HEK293 (cell line): ENCODE results near the gene SHISA9.

Experiments used
- CTCF ChIA-PET: fragments of 350-600 bp; formaldehyde crosslinking; extraction: SDS; loops from one replicate; lab custom pipeline; 2021; ENCODE audit warnings: antibody characterized with exemption; lab: Yijun Ruan, JAX
- POLR2A ChIA-PET: fragments of 300-600 bp; formaldehyde crosslinking; extraction: SDS; loops from one replicate; lab custom pipeline; 2020; ENCODE audit warnings: antibody characterized with exemption, inconsistent platforms; lab: Yijun Ruan, JAX
- H3K27ac ChIP-seq: fragments of 200-500 bp; sonication (Bioruptor generic); 2 replicates; pipeline ENCODE4 v1.5.1; 2014; ENCODE audit warnings: low read depth, low read length, control low read depth, inconsistent platforms; ENCODE audit errors: extremely low read depth
- H3K36me3 ChIP-seq, 2 experiments: fragments of 200-500 bp in 1 of 2; sonication (Bioruptor generic) in 1 of 2; 1 replicate in 1 of 2; 2 replicates in 1 of 2; pipeline ENCODE4 v1.5.1; 2014 to 2017; ENCODE audit warnings: inconsistent platforms in 2 of 2, low read length in 2 of 2; ENCODE audit not compliant: control insufficient read depth in 2 of 2, insufficient read depth in 1 of 2
- H3K4me1 ChIP-seq: fragments of 200-500 bp; sonication (Bioruptor generic); 2 replicates; pipeline ENCODE4 v1.5.1; 2014; ENCODE audit warnings: mild to moderate bottlenecking, low read length, inconsistent platforms; ENCODE audit not compliant: control insufficient read depth, insufficient read depth
- H3K4me3 ChIP-seq: 2 replicates; pipeline ENCODE4 v1.5.1; 2011; ENCODE audit warnings: low read depth, mild to moderate bottlenecking, control low read depth, low read length, moderate library complexity
- H3K9me3 ChIP-seq: fragments of 200-500 bp; sonication (Bioruptor generic); 2 replicates; pipeline ENCODE4 v1.5.1; 2014; ENCODE audit warnings: low read depth, low read length, inconsistent platforms; ENCODE audit not compliant: control insufficient read depth, insufficient read depth
- FEZF1 ChIP-seq: fragments of 450-650 bp; formaldehyde crosslinking; IDR thresholded peaks from 2 replicates; pipeline ENCODE4 v1.5.1; 2016; ENCODE audit warnings: missing biosample characterization, missing genetic modification characterization
- PRDM1 ChIP-seq: fragments of 450-650 bp; formaldehyde crosslinking; IDR thresholded peaks from 2 replicates; pipeline ENCODE4; 2016; ENCODE audit warnings: missing biosample characterization, missing genetic modification characterization
- PRDM6 ChIP-seq: fragments of 450-650 bp; formaldehyde crosslinking; IDR thresholded peaks from 2 replicates; pipeline ENCODE4 v1.5.1; 2017; ENCODE audit warnings: missing biosample characterization, missing genetic modification characterization
- REPIN1 ChIP-seq: fragments of 450-650 bp; formaldehyde crosslinking; IDR thresholded peaks from 2 replicates; pipeline ENCODE4 v1.5.1; 2017; ENCODE audit warnings: missing biosample characterization, missing genetic modification characterization, low read depth
- SP3 ChIP-seq: fragments of 450-650 bp; formaldehyde crosslinking; IDR thresholded peaks from 2 replicates; pipeline ENCODE4 v1.5.1; 2016; ENCODE audit warnings: missing biosample characterization, missing genetic modification characterization
- TRIM28 ChIP-seq: IDR thresholded peaks from 2 replicates; pipeline ENCODE4 v1.6.1; 2011; ENCODE audit warnings: low read length, control low read depth, borderline replicate concordance
- ZBTB6 ChIP-seq: fragments of 450-650 bp; formaldehyde crosslinking; IDR thresholded peaks from 2 replicates; pipeline ENCODE4 v1.5.1; 2017; ENCODE audit warnings: missing biosample characterization, missing genetic modification characterization
- ZFP3 ChIP-seq: fragments of 450-650 bp; formaldehyde crosslinking; IDR thresholded peaks from 2 replicates; pipeline ENCODE4 v1.5.1; 2016; ENCODE audit warnings: low read depth, missing biosample characterization, missing genetic modification characterization
- ZNF155 ChIP-seq: fragments of 450-650 bp; formaldehyde crosslinking; IDR thresholded peaks from 2 replicates; pipeline ENCODE4 v1.5.1; 2016; ENCODE audit warnings: missing biosample characterization, missing genetic modification characterization
- ZNF169 ChIP-seq: fragments of 450-650 bp; formaldehyde crosslinking; IDR thresholded peaks from 2 replicates; pipeline ENCODE4 v1.5.1; 2016; ENCODE audit warnings: missing biosample characterization, missing genetic modification characterization
- ZNF223 ChIP-seq: fragments of 450-650 bp; formaldehyde crosslinking; IDR thresholded peaks from 2 replicates; pipeline ENCODE4 v1.5.1; 2016; ENCODE audit warnings: missing biosample characterization, missing genetic modification characterization
- ZNF26 ChIP-seq: fragments of 450-650 bp; formaldehyde crosslinking; IDR thresholded peaks from 2 replicates; pipeline ENCODE4 v1.5.1; 2016; ENCODE audit warnings: missing biosample characterization, missing genetic modification characterization
- ZNF274 ChIP-seq, 2 experiments: fragments of 200-500 bp in 1 of 2; fragments of 450-650 bp in 1 of 2; sonication (Bioruptor generic) in 1 of 2; formaldehyde crosslinking in 1 of 2; IDR thresholded peaks; 2 replicates each; pipeline versions ENCODE4 v1.5.1 to v1.6.1; 2014 to 2016; ENCODE audit warnings: borderline replicate concordance in 1 of 2, inconsistent platforms in 1 of 2, low read length in 1 of 2, missing biosample characterization in 1 of 2, missing genetic modification characterization in 1 of 2
- ZNF354C ChIP-seq: fragments of 450-650 bp; formaldehyde crosslinking; IDR thresholded peaks from 2 replicates; pipeline ENCODE4 v1.5.1; 2016; ENCODE audit warnings: missing biosample characterization, missing genetic modification characterization, low read depth, borderline replicate concordance
- ZNF610 ChIP-seq: fragments of 450-650 bp; formaldehyde crosslinking; IDR thresholded peaks from 2 replicates; pipeline ENCODE4 v1.5.1; 2016; ENCODE audit warnings: missing biosample characterization, missing genetic modification characterization, borderline replicate concordance
- ZNF654 ChIP-seq: fragments of 450-650 bp; formaldehyde crosslinking; IDR thresholded peaks from 2 replicates; pipeline ENCODE4 v1.5.1; 2016; ENCODE audit warnings: low read depth, missing biosample characterization, missing genetic modification characterization
- ZNF658 ChIP-seq: fragments of 450-650 bp; formaldehyde crosslinking; IDR thresholded peaks from 2 replicates; pipeline ENCODE4; 2016; ENCODE audit warnings: missing biosample characterization, missing genetic modification characterization
- ZNF707 ChIP-seq: fragments of 450-650 bp; formaldehyde crosslinking; IDR thresholded peaks from 2 replicates; pipeline ENCODE4 v1.5.1; 2016; ENCODE audit warnings: missing biosample characterization, missing genetic modification characterization
- ZNF747 ChIP-seq: fragments of 450-650 bp; formaldehyde crosslinking; IDR thresholded peaks from 2 replicates; pipeline ENCODE4 v1.5.1; 2016; ENCODE audit warnings: missing biosample characterization, missing genetic modification characterization
- ZNF76 ChIP-seq: fragments of 450-650 bp; formaldehyde crosslinking; IDR thresholded peaks from 2 replicates; pipeline ENCODE4; 2016; ENCODE audit warnings: low read depth, missing biosample characterization, missing genetic modification characterization, borderline replicate concordance
- ZSCAN16 ChIP-seq: fragments of 450-650 bp; formaldehyde crosslinking; IDR thresholded peaks from 2 replicates; pipeline ENCODE4 v1.5.1; 2016; ENCODE audit warnings: missing biosample characterization, missing genetic modification characterization
- ZSCAN30 ChIP-seq: fragments of 450-650 bp; IDR thresholded peaks from 2 replicates; pipeline ENCODE4 v1.5.1; 2018; ENCODE audit warnings: missing biosample characterization, mild to moderate bottlenecking, missing genetic modification characterization, moderate library complexity
- ZSCAN5A ChIP-seq: fragments of 450-650 bp; formaldehyde crosslinking; IDR thresholded peaks from 2 replicates; pipeline ENCODE4 v1.5.1; 2016; ENCODE audit warnings: missing biosample characterization, missing genetic modification characterization

The SHISA9 gene

GRCh38 chr16:12862941-12863340, 38.5 kb upstream of the SHISA9 start:
- H3K9me3 ChIP-seq, result no peaks in the 10 kb centered on the region
- POLR2A ChIA-PET, result no interaction called here
- CTCF ChIA-PET, result interaction anchor here (0.6 kb wide), 1 partner anchor 105 kb away, joined by 3 read pairs; no protein-coding TSS in a partner anchor
- H3K27ac ChIP-seq, result no peak overlapping the region
- H3K4me3 ChIP-seq, result no peak overlapping the region
- TF ChIP-seq ZNF654 (tag by site-specific recombination) (no peak), ZNF747 (no peak), PRDM1 (tag by site-specific recombination) (no peak), ZNF76 (tag by site-specific recombination) (no peak), ZSCAN16 (no peak), ZNF155 (tag by site-specific recombination) (no peak), ZSCAN5A (tag by site-specific recombination) (no peak), PRDM6 (tag by site-specific recombination) (no peak)
- H3K36me3 ChIP-seq, result no peaks in the 10 kb centered on the region
- no peaks in the 10 kb centered on the region for H3K4me1 ChIP-seq

GRCh38 chr16:12866981-12867551, 34.3 kb upstream of the SHISA9 start:
- H3K9me3 ChIP-seq, result no peaks in the 10 kb centered on the region
- CTCF ChIA-PET, result no interaction called here
- no peak overlapping the region for H3K4me3 ChIP-seq
- no peak overlapping the region for H3K27ac ChIP-seq
- no peaks in the 10 kb centered on the region for H3K4me1 ChIP-seq
- POLR2A ChIA-PET, result no interaction called here
- no peaks in the 10 kb centered on the region for H3K36me3 ChIP-seq
- TF ChIP-seq ZBTB6 (tag by site-specific recombination), result no peak
- no peak for TF ChIP-seq SP3 (tag by site-specific recombination)

- POLR2A ChIA-PET, result no interaction called here
- CTCF ChIA-PET, result interaction anchor here (0.5 to 1.5 kb wide), 2 partner anchors 15 to 28 kb away, joined by 4 to 7 read pairs; no protein-coding TSS in a partner anchor
These were observed 33.2 kb upstream of the SHISA9 start for GRCh38 chr16:12868169-12868568.

More at GRCh38 chr16:12868169-12868568, 33.2 kb upstream of the SHISA9 start:
- Histone ChIP-seq H3K9me3 (no peaks in the 10 kb centered on the region), H3K36me3 (no peaks in the 10 kb centered on the region), H3K4me3 (no peak overlapping the region), H3K27ac (no peak overlapping the region), H3K4me1 (no peaks in the 10 kb centered on the region)
- TF ChIP-seq ZFP3, result no peak
- TF ChIP-seq ZNF223 (tag by site-specific recombination), result no peak
- TF ChIP-seq ZNF26, result no peak
- no peak for TF ChIP-seq TRIM28
- no peak for TF ChIP-seq REPIN1 (tag by site-specific recombination)
- no peak for TF ChIP-seq ZNF658
- no peak for TF ChIP-seq ZNF707
- no peak for TF ChIP-seq ZNF274 (IDR thresholded peaks at IDR 0.05; ENCODE audit: low read length)
- TF ChIP-seq ZNF274 (tag by site-specific recombination; IDR thresholded peaks at IDR 0.05; ENCODE audit: borderline replicate concordance), result no peak
- TF ChIP-seq FEZF1, result no peak
- TF ChIP-seq ZSCAN30 (tag by site-specific recombination), result no peak
- no peak for TF ChIP-seq ZNF610 (tag by site-specific recombination)
- TF ChIP-seq ZNF354C (tag by site-specific recombination), result no peak
- no peak for TF ChIP-seq ZNF169 (tag by site-specific recombination)
- no peak for TF ChIP-seq ZNF76 (tag by site-specific recombination)
